Right renal cortex interstitium (tissue), 3 donors: ENCODE results near the gene ZNF644. TPM values are rescaled to one million over a fixed set of nuclear protein-coding genes. Genes with fewer than 3 reads are reported as not detected.

ENCODE experiments used
- DNase-seq, 3 donors: peaks; one replicate each; pipeline ENCODE4 v3.0.0-alpha.2; 2013; ENCODE audit warnings: low read depth in 3 of 3, low spot score in 2 of 3
- polyA plus RNA-seq, 3 donors: library from polyadenylated mRNA; unstranded; fragments of 120-200 nt; gene quantifications; one replicate each; pipeline ENCODE4 v1.2.1, GENCODE V29; 2013; ENCODE audit not compliant: insufficient read length in 3 of 3

ZNF644 gene
- polyA plus RNA-seq, 3 donors = 65.6 to 76.7 (median 75.9) TPM

- DNase-seq = no peak
Observed at GRCh38 chr1:90876101-90876500, 145.7 kb downstream of the ZNF644 start.
